ENCODE results near the gene KIAA2012.

- TF ChIP-seq POLR2A (IDR thresholded peaks at IDR 0.05; ENCODE audit: low read depth, low read length) (no peak), TAF1 (IDR thresholded peaks at IDR 0.05; ENCODE audit: borderline replicate concordance, low read depth, low read length) (no peak), POLR2AphosphoS5 (IDR thresholded peaks at IDR 0.05; ENCODE audit: low read depth, low read length) (no peak)
Observed at GRCh38 chr2:202030691-202031090, 42.4 kb upstream of the KIAA2012 start.

Measured in GM12892 (cell line).